HG03460 (cell line): ENCODE measurements around the gene GATA6.
"Not testable (repeated sequence)": the region's sequence is repeated elsewhere in the genome, so short reads cannot be mapped to it uniquely, and the experiment has no call there.

Experiments used
- ATAC-seq: cut with Tn5 transposase; IDR thresholded peaks from one replicate; pipeline ENCODE4 v1.9.1; 2021; ENCODE audit not compliant: unreplicated experiment

The GATA6 gene

DNA sequence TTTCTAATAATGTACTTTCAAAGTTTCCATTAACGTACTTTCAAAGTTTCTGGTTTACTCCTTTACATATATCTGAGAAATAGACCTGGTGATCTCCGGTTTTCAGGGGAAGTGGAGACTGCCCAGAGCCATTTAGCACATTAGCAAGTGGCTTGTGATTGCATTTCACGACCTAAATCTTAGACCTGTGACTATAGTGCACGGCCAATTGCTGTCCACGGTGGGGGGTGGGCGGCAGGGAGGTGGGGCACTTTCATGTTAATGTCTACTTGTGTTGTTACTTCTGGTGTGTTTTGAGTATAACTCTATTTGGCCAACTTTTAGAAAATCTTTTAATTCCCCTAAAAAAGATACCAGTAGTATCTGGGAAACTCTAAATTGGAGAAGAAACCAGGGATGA is 11.3 kb downstream of the GATA6 start:
- no peak for ATAC-seq

DNA sequence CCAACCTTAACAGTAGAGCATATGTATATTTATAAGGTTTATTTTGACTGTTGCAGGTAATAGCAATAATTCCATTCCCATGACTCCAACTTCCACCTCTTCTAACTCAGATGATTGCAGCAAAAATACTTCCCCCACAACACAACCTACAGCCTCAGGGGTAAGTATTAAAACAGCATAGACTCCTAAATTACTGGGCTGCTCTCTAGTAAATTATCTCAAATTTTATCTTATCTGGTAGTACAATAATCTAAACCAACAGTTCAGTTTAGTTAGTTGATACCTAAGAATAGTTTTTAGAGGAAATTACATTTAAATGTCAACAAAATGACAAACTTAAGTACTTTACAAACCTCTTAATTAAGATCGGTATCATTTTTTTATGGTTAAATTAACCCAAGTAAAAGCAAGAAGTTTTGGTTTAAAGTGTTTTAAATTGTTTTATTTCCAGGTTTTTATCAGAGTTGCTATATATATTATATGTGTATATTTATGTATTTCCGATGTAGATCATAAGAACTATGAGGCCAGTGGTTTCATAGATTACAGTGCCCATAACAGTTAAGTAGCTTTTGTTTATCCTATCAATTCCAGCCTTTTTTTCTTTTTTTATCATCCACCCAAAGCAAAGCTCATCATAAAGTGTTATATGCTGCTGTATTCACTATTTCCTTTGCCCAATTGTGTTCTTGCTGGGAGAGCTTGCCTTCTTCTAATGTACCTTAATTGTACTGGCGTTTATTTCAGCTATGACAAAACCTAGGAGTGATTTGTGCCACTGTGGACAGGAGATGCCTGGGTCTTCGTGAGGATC is 13.7 kb downstream of the GATA6 start:
- no peak for ATAC-seq

DNA sequence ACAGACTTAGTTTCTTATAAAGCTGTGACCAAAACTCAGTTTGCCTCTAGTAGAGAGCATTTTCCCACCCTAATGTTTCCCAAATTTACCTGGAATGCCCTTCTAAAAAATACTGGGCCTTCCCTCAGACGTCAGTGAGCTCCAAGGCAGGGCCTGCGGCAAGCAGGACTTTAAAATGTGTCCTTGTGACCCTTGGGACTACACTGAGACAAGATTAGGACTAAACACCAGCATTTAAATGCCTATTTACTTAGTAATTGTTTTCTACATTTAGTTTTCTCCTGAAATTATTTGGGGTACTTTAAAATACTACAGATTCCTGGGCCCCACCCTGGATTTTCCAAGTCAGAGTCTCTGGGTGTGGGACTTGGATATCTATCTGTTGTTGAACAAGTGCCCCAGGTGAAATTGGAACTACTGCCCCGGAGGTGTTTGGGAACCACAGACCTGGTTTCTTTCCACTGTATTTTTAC is 14.3 kb downstream of the GATA6 start:
- ATAC-seq = no peak

DNA sequence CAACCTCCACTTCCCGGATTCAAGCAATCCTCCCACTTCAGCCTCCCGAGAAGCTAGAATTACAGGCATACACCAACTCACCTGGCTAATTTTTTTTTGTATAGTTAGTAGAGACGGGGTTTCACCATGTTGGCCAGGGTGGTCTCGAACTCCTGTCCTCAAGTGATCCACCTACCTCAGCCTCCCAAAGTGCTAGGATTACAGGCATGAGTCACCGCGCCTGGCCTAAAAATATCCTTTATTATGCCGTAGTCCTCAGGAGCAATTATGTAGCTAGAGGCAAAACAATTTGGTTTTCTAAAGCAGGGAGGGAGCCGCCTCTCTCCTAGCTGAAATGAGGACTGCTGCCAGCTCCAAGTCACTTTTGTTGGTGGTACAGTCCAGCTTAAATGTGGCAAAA is 15.2 kb downstream of the GATA6 start:
- not testable (repeated sequence) for ATAC-seq

DNA sequence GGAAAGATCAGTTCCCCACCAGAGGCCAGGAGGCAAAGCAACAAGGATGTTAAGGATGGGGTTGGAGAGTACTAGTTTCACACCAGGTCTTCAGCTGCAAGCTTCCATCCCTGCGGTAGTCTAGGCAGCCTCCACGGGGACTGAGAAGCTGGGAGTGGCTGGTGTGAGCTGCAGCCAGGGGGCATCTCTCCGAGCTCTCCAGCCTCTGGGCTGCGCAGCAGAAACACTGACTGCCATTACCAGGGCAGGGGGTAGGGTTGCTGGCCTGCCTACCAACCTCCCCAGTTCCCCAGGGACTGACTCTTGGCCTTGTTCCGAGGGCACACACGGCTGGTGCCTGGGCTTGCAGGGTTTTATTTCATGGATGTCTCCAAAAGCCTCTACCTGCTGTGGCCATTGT is 15.9 kb downstream of the GATA6 start:
- no peak for ATAC-seq

DNA sequence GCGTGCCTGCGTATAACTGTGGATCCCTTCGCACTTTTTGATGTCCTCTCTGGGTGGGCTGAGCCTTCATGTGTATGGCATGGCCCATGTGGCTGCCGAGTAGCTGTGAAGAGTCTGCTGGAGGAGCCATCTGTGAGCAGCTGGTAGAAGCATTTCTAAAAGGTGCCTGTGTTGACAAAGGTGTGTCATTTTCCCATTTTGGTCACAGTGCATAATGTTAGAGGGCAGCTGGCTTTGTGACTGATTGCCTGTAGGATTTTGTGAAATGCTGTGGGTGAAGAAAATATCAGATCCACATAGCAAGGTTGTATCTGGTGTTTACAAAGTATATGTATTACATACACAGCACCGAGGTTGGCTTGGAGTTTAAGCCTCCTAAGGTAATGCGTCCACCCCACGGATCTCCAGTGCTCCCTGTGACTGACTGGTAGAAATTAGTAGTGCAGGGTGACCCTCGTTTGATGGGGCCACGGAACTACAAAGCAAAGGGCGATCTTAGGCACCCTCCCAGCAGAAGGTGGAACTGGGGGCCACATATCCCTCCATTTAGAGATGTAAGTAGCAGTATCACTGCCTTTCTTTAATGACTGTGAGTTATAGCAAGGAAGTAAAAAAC is 16.5 kb downstream of the GATA6 start:
- ATAC-seq = no peak

DNA sequence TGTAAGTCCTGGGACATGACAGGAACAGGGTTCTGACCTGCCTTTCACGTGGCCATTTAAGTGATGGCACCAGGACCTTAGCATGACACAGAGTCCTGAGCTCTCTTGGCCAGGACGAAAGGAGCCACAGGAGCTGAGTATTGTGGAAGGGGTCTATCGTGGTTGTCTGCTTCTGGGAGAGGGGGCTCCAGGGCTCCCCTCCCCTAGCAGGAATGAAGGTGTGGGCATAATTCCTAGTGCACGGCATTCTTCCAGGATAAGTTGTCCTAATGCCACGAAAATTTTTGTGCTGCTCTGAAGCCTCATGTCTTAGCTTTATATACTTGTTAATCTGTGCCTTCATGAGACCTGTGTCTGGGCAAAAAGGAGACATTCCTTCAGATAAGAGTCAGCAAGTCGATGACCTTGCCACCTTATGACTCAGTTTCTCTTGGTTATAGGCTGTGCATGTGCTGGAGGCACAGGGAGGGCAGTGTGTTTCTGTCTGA is 17.1 kb downstream of the GATA6 start:
- no peak for ATAC-seq

DNA sequence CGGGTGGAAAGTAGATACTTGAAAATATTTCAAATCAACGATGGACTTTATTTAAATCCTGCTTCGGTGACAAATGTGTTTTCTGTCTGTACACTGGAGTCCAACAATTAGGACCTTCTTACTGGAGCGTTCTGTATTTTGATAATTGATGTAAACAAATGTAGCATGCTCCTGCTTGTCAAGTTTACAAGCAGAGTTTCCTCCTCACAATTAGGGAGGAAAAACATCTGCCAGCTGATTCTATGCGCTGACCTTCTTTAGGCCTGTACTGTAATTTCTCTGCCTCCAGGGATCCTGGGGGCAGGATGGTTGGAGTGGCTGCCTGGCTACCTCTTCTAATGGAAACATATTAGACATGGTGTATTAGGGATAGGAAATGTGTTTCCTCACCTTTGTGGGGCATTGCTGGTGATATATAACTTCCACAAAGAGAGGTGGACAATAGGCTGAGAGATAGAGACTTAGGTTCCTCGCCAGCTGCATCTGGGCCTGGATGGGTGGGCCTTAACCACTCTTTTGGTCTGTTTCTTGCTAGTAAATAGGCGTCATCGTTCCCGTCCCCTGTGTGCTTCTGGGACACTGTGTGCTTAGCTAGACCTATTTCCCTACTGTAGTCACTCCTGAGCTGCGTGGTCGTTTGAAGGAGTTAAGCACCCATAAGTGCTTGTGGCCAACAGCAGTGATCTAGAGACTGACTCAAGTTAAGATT is 19.3 kb downstream of the GATA6 start:
- no peak for ATAC-seq

DNA sequence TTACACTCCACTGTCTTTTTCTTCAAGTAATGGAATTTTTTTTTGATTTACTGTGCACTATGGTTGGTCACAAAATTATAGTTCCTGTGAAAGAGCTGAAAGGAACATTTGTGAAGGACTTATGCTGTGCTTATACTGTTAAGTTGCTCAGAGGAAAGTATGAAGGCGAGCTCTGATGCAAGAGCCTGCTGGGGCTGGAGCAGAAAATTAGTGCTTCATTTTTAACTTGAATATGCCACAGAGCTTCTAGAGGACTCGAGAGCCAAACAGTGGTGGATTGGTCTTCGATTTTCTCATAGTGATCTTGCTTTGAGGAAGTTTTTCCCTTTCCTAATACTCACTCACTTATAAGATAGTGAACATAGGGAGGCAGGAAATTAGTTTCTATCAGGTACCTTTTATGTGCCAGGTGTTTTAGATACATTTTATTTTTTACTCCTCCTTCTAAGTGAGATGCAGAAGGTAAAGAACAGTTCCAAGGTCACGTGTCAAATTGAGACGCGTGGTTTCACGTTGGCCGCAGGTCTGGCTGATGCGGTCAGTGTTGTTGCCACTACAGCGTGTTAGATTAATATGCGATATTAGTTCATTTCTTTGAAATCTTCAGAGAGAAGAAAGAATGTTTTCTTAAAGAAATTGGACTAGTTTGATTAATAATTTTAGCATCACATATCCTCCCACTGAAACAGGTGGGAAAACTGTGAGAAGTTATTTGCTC is 20.2 kb downstream of the GATA6 start:
- no peak for ATAC-seq

DNA sequence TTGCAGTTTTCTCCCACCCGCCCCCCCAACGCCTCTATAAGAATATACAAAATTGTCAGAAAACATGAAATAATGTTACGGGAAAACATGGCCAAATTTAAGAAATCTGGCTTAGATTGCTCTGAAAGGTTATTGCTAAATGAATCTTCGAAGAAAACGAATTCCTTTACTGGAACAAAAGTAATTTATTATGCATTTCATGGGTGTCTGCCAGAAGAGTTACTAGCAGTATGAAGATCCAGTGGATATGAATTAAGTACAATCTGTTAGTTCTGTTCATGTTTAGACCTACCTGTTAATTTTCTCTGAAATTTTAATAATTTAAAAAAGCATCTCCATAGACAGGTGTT is 21.9 kb downstream of the GATA6 start:
- ATAC-seq = no peak

DNA sequence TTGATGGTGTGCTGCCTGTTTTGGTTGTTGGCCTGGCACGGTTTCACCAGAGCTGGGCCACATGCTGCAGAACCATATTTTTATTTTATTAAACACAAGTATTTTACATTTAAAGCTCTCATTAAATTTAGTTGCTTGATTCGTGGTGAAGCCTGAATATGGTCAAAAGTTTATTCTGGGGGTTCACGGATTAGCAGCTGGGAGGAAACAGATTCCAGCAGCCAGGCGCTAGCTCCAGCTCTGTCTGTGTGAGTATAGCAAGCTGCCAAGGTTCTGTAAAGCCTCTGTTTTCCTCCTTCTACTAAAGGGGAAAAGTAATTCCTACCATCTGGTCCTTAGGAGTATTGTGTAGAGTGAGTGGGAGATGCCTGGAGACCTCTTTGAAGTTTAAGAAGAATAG is 22.5 kb downstream of the GATA6 start:
- ATAC-seq = no peak

DNA sequence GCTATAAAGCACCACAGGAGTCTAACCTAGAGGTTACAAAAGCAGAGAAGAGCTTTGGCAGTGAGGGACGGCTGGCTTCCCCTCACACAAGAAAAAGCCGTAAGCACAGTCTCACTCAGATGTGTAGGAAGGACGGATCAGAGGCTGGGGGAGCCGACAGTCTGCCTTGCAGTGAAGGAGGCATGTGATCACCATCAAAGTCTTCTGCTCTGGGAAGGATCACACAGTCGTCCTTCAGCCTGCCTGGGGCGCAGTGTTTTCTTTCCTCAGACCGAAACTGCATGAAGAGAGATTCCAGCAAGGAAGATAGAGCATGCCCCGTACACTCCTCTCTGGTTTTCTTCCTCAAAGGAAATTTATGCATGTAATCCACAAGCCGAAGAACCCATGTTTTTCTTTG is 24.1 kb downstream of the GATA6 start:
- no peak for ATAC-seq

DNA sequence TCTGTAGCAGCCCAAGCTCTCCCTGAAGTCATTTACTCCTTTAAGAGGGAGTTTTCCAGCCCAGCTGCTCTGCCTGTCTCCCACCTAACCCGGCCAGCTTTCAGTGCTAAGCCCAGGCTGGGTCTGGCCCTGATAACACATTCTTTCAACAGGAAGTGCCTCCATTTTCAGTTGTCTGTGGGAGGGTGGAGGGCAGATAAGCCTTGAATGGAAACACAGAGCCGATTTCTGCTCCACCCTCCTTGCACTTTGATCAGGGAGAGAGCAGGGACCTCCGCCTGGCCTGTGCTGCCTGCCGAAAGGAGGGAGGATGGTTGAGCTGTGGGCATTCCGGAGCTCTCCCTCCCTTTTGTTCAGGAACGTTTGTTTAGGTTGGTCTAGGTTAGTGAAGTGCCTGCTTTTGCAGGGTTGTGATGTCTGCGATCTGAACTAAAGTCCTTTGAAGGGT is 24.8 kb downstream of the GATA6 start:
- ATAC-seq = no peak

DNA sequence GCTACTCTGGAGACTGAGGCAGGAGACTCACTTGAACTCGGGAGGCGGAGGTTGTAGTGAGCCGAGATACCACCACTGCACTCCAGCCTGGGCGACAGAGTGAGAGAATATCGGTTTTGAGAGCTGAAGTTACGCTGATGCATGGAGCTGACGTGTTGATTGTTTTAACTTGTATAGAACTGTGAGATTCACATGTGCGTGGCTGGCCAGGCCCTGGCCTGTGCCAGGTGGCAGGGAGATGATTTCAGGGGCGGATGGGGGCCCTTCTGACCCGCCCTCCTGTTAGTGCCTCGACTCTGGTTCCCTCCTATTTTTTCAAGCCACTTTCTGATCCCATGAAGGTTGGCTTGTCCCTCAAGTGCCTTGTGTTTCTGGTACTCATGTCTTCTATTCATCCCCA is 25.7 kb downstream of the GATA6 start:
- no peak for ATAC-seq

DNA sequence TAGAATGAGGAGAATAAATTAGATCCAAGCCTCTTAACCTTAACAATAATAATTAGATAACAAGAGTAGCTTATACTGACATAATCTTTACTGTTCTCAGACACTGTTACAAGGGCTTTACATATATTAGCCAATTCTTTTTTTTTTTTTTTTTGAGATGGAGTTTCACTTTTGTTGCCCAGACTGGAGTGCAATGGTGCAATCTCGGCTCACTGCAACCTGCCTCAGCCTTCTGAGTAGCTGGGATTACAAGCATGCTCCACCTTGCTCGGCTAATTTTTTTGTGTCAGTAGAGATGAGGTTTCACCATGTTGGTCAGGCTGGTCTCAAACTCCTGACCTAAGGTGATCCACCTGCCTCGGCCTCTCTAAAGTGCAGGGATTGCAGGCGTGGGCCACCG is 27.6 kb downstream of the GATA6 start:
- not testable (repeated sequence) for ATAC-seq

DNA sequence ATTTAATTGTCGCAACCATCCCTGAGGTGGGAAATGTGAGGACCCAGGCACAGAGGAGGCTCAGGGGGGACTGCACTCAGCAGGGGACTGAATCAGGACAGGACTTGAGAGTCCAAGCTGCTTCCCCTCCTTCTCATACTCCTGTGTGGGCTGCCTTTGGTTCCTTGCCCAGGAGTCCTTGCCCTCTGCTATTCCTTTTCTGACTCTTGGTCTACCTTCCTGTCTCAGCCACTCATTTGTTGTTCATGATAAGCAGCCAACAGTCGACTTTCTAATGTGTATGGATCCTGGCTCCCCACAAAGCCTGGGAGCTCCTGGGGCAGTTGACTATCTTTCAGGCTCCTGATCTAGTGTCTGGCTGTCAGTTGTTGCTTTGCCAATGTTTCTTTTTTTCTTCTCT is 28.3 kb downstream of the GATA6 start:
- ATAC-seq = no peak

DNA sequence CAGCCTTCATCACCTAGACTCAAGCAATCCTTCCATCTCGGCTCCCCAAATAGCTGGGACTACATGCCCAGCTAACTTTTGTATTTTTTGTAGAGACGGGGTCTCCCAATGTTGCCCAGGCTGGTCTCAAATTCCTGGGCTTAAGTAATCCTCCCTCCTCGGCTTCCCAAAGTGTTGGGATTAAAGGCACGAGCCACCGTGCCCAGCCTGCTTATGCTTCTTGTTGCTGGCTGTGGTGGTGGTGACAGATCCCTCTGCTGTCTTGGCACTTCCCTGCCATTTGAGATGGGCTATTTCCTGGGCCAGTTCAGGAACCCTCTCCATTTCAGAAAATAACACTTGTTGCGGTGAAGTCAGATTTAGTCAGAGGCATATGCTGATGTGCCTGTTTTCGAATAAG is 28.8 kb downstream of the GATA6 start:
- ATAC-seq = no peak

DNA sequence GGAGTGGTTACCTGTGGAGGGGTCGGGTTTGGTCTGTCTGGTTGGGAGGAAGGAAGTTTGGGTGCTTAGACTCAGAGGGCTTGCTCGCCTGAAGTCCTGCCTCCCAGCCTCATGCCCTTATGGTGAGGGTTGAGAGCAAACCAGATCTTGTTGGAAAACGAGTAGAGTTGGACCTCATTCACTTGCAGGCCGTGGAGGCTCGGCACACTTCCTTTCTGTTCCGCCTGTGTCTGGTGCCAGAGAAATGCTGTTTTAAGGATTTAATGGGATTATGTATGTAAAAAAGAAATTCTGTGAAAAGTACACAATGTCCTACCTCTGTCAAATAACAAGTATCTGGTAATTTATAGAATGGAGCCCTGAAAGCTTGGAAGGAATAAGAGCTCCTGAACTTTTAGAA is 29.6 kb downstream of the GATA6 start:
- ATAC-seq = no peak

DNA sequence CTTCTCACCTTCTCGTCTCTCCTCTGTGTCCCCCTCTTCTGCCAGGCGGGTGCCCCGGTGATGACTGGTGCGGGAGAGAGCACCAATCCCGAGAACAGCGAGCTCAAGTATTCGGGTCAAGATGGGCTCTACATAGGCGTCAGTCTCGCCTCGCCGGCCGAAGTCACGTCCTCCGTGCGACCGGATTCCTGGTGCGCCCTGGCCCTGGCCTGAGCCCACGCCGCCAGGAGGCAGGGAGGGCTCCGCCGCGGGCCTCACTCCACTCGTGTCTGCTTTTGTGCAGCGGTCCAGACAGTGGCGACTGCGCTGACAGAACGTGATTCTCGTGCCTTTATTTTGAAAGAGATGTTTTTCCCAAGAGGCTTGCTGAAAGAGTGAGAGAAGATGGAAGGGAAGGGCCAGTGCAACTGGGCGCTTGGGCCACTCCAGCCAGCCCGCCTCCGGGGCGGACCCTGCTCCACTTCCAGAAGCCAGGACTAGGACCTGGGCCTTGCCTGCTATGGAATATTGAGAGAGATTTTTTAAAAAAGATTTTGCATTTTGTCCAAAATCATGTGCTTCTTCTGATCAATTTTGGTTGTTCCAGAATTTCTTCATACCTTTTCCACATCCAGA is 31.3 kb downstream of the GATA6 start:
- ATAC-seq = no peak

DNA sequence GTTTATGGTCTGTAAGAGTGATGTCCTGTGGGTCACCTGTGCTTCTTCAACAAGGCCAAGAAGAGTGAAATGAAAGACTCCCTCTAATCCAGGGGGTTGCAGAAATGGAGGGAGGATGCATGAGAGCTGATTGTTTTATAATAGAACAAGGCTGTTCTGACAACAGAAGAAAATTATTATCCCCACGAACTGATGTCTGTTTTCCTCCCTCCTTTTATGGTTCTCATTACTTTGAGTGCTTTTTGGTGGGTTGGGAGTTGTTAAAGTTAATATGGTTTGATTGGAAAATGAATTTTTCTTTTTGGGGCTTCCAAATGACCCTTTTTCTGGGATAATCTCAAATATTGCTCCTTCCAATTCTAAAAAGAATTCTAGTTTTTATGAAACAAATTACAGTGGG is 33.6 kb downstream of the GATA6 start:
- no peak for ATAC-seq
